Measurements from ENCODE around the gene IL9R. TPM values are rescaled to one million over a fixed set of nuclear protein-coding genes. Genes with fewer than 3 reads are reported as not detected.
"Not testable (repeated sequence)": the region's sequence is repeated elsewhere in the genome, so short reads cannot be mapped to it uniquely, and the experiment has no call there.

Gene IL9R
- total and polyA plus RNA-seq, 11 donors = 0.16 TPM; not detected in 10

GRCh38 chrX:156004256-156004655 is 6.8 kb downstream of the IL9R start:
- 68 to 76% (median 75%) methylated on average over 2 of the region's 2 CpGs for WGBS, 4 donors
- Histone ChIP-seq H3K27ac (no peak overlapping the region), H3K27me3 (no peaks in the 10 kb centered on the region), H3K4me3 (no peak overlapping the region), H3K9me3 (no peaks in the 10 kb centered on the region), H3K4me1 (no peaks in the 10 kb centered on the region), H3K36me3 (no peaks in the 10 kb centered on the region)
- DNase-seq (no peak), ATAC-seq (no peak)
- TF ChIP-seq POLR2A (IDR thresholded peaks at IDR 0.05) (no peak), CTCF (IDR thresholded peaks at IDR 0.05) (no peak)
- intact Hi-C loops (cut with DNase I) = no loop called here

GRCh38 chrX:156004740-156005139 is 7.2 kb downstream of the IL9R start:
- intact Hi-C loops (cut with DNase I) = no loop called here
- Histone ChIP-seq H3K9me3 (no peaks in the 10 kb centered on the region), H3K4me1 (no peaks in the 10 kb centered on the region), H3K27me3 (no peaks in the 10 kb centered on the region), H3K36me3 (no peaks in the 10 kb centered on the region), H3K4me3 (no peak overlapping the region), H3K27ac (no peak overlapping the region)
- DNase-seq (no peak), ATAC-seq (no peak)
- WGBS, 4 donors = 78 to 86% (median 80%) methylated on average over 3 of the region's 3 CpGs
- no peak for TF ChIP-seq CTCF (IDR thresholded peaks at IDR 0.05)
- TF ChIP-seq POLR2A (IDR thresholded peaks at IDR 0.05) = no peak

GRCh38 chrX:156005144-156005543 is 7.6 kb downstream of the IL9R start:
- intact Hi-C loops (cut with DNase I) = no loop called here
- WGBS, 4 donors = 62 to 68% (median 64%) methylated on average over 6 of the region's 6 CpGs
- Histone ChIP-seq H3K27ac (no peak overlapping the region), H3K4me1 (no peaks in the 10 kb centered on the region), H3K9me3 (no peaks in the 10 kb centered on the region), H3K36me3 (no peaks in the 10 kb centered on the region), H3K4me3 (no peak overlapping the region), H3K27me3 (no peaks in the 10 kb centered on the region)
- ATAC-seq = no peak
- no peak for DNase-seq
- TF ChIP-seq POLR2A (IDR thresholded peaks at IDR 0.05) (no peak), CTCF (IDR thresholded peaks at IDR 0.05) (no peak)

GRCh38 chrX:156006468-156006867 is 9.0 kb downstream of the IL9R start:
- H3K9me3 ChIP-seq; H3K4me1 ChIP-seq; H3K27ac ChIP-seq; H3K27me3 ChIP-seq; H3K36me3 ChIP-seq; ATAC-seq; intact Hi-C loops (cut with DNase I); H3K4me3 ChIP-seq; DNase-seq: not testable (repeated sequence)
- 57 to 83% (median 77%) methylated on average over 5 to 8 of the region's 8 CpGs for WGBS, 4 donors

GRCh38 chrX:156008379-156008778 is 10.9 kb downstream of the IL9R start:
- H3K4me3 ChIP-seq; H3K27me3 ChIP-seq; intact Hi-C loops (cut with DNase I); H3K9me3 ChIP-seq; H3K36me3 ChIP-seq; DNase-seq; H3K27ac ChIP-seq; H3K4me1 ChIP-seq; ATAC-seq: not testable (repeated sequence)
- WGBS, 4 donors = 42 to 87% (median 77%) methylated on average over 3 to 6 of the region's 7 CpGs
